Epithelial cell of proximal tubule (primary cell): Measurements from ENCODE around the gene GPR141. TPM values are rescaled to one million over a fixed set of nuclear protein-coding genes. Genes with fewer than 3 reads are reported as not detected.

Experiments used
- DNase-seq: peaks from one replicate; pipeline ENCODE4 v3.0.0-alpha.2; 2011; ENCODE audit warnings: low read depth
- H3K4me3 ChIP-seq: 2 replicates; pipeline ENCODE4 v1.5.1; 2011; ENCODE audit warnings: low read depth, mild to moderate bottlenecking, low read length
- CTCF ChIP-seq: conservative IDR thresholded peaks from 2 replicates; pipeline ENCODE4 v1.5.1; 2012; ENCODE audit warnings: low read depth, mild to moderate bottlenecking, low read length
- total RNA-seq: library from RNA; depleted of rRNA; stranded (reverse); fragments of >200 nt; gene quantifications from 2 replicates; pipeline ENCODE4 v1.2.3, GENCODE V29; 2015

The GPR141 gene
- total RNA-seq: not detected in 2 replicates

GRCh38 chr7:37683246-37684120 is at the start of gene GPR141:
TSS of gene GPR141 (plus strand) at chr7:37683766. CDS start at chr7:37740394, 56,628 bp downstream.
- peak; percentile 55 for DNase-seq
- H3K4me3 ChIP-seq: peak within 1 kb of the TSS; percentile 12
- TF ChIP-seq CTCF: no peak

- DNase-seq: no peak
- H3K4me3 ChIP-seq: no peak overlapping the region
- no peak for TF ChIP-seq CTCF
Observed at GRCh38 chr7:37635346-37635745, 48.2 kb upstream of the GPR141 start.

GRCh38 chr7:37642028-37642540 is 41.5 kb upstream of the GPR141 start:
- TF ChIP-seq CTCF: no peak
- peak; percentile 15 for DNase-seq
- H3K4me3 ChIP-seq: no peak overlapping the region

GRCh38 chr7:37643876-37644275 is 39.7 kb upstream of the GPR141 start:
- no peak for DNase-seq
- no peak for TF ChIP-seq CTCF
- H3K4me3 ChIP-seq: no peak overlapping the region

GRCh38 chr7:37645282-37646050 is 38.1 kb upstream of the GPR141 start:
- H3K4me3 ChIP-seq: no peak overlapping the region
- DNase-seq: no peak
- TF ChIP-seq CTCF: no peak

- no peak overlapping the region for H3K4me3 ChIP-seq
- no peak for DNase-seq
- TF ChIP-seq CTCF: no peak
Observed at GRCh38 chr7:37656913-37657530, 26.5 kb upstream of the GPR141 start.
